GM20431 (cell line): ENCODE measurements around the gene ATXN3.

ENCODE experiments used
- in situ Hi-C: fragments of 300-500 bp; cut with MseI, MboI; formaldehyde crosslinking; loops from one replicate; pipeline ENCODE4 v1.15.0; 2020; ENCODE audit warnings: low sequenced_read_pairs; ENCODE audit not compliant: unreplicated experiment

Gene ATXN3

GRCh38 chr14:92012121-92012748, 94.1 kb downstream of the ATXN3 start:
- in situ Hi-C loops: no loop called here

GRCh38 chr14:92010644-92011043, 95.7 kb downstream of the ATXN3 start:
- in situ Hi-C loops: no loop called here

- in situ Hi-C loops: no loop called here
Observed at GRCh38 chr14:92009604-92010003, 96.8 kb downstream of the ATXN3 start.
